K562 (cell line): ENCODE results near the gene CLDN2. TPM values are rescaled to one million over a fixed set of nuclear protein-coding genes. Genes with fewer than 3 reads are reported as not detected.

Experiments
- ATAC-seq: fragments of 200-7000 bp; cut with Tn5 transposase; 3 replicates; pipeline ENCODE4 v1.9.1; 2020; ENCODE audit warnings: moderate library complexity
- BruUV-seq: library from RNA; stranded (reverse); fragments of 400-500 nt; replicated peaks from 2 replicates; lab custom pipeline; 2021; lab: Mats Ljungman, UMichigan
- CTCF ChIA-PET: fragments of 300-600 bp; formaldehyde crosslinking; extraction: SDS; loops from one replicate; lab custom pipeline; 2021; ENCODE audit warnings: low intra/inter-chr PET ratio; lab: Yijun Ruan, JAX
- POLR2A ChIA-PET: fragments of 300-600, 350-650 bp; sonication (Branson Sonifier 250); formaldehyde crosslinking; extraction: SDS; loops from one replicate; lab custom pipeline; 2021; ENCODE audit warnings: antibody characterized with exemption, inconsistent platforms; lab: Yijun Ruan, JAX
- DNase-seq, 4 experiments: peaks; one replicate each; pipeline versions ENCODE4 v3.0.0 to v3.0.0-alpha.2; 2011 to 2018; ENCODE audit warnings: low spot score in 3 of 4, mixed read lengths in 3 of 4; ENCODE audit errors: extremely low read depth in 1 of 4
- FAIRE-seq: peaks from 2 replicates; lab custom pipeline; 2011; peaks lifted over from hg19 to GRCh38; lab: Jason Lieb, UNC
- H2AFZ ChIP-seq: 2 replicates; pipeline ENCODE4 v1.6.0; 2011; ENCODE audit warnings: low read depth, low read length, control low read depth, inconsistent platforms
- H3K27ac ChIP-seq: fragments of 200-600 bp; 3 replicates; pipeline ENCODE4 v1.8.0; 2011; ENCODE audit warnings: low read depth, mild to moderate bottlenecking, control low read depth, inconsistent platforms, low read length, moderate library complexity, mixed read lengths; ENCODE audit errors: extremely low read depth
- H3K27me3 ChIP-seq, 2 experiments: fragments of 300-600 bp in 1 of 2; 2 replicates in 1 of 2; 3 replicates in 1 of 2; pipeline versions ENCODE4 v1.6.0 to v1.8.0; 2011; ENCODE audit warnings: inconsistent platforms in 2 of 2, low read length in 2 of 2, mild to moderate bottlenecking in 1 of 2, mixed read lengths in 1 of 2, moderate library complexity in 1 of 2; ENCODE audit not compliant: control insufficient read depth in 2 of 2, insufficient read depth in 2 of 2
- H3K36me3 ChIP-seq: fragments of 300-600 bp; 3 replicates; pipeline ENCODE4 v1.8.0; 2011; ENCODE audit warnings: mild to moderate bottlenecking, low read length, inconsistent platforms; ENCODE audit not compliant: control insufficient read depth, insufficient read depth
- H3K4me1 ChIP-seq, 2 experiments: fragments of 200-600 bp in 1 of 2; replicated peaks in 1 of 2; 2 replicates in 1 of 2; 3 replicates in 1 of 2; pipeline versions ENCODE4 v1.5.1 to v1.8.0; 2011; ENCODE audit warnings: inconsistent platforms in 2 of 2, low read length in 2 of 2, mild to moderate bottlenecking in 1 of 2, mixed read lengths in 1 of 2, moderate library complexity in 1 of 2; ENCODE audit not compliant: control insufficient read depth in 2 of 2, insufficient read depth in 2 of 2
- H3K4me2 ChIP-seq: 2 replicates; pipeline ENCODE4 v1.6.1; 2011; ENCODE audit warnings: low read length, control low read depth, inconsistent platforms, mixed read lengths; ENCODE audit not compliant: insufficient read depth
- H3K4me3 ChIP-seq: fragments of 200-600 bp; sonication (generic), shearing (Covaris generic); 2 replicates; pipeline ENCODE4 v1.5.1; 2016; ENCODE audit warnings: control low read depth, inconsistent platforms
- H3K79me2 ChIP-seq: fragments of 200-600 bp; 3 replicates; pipeline ENCODE4 v1.8.0; 2011; ENCODE audit warnings: low read length, inconsistent platforms; ENCODE audit not compliant: control insufficient read depth, insufficient read depth
- H3K9ac ChIP-seq, 2 experiments: 2 replicates each; pipeline versions ENCODE4 v1.6.0 to v1.6.1; 2011; ENCODE audit warnings: low read depth in 2 of 2, low read length in 2 of 2, control low read depth in 1 of 2, inconsistent platforms in 1 of 2, mild to moderate bottlenecking in 1 of 2, mixed read lengths in 1 of 2; ENCODE audit not compliant: insufficient read depth in 1 of 2
- H3K9me1 ChIP-seq: one replicate; pipeline ENCODE4 v1.6.0; 2011; ENCODE audit warnings: inconsistent platforms, mild to moderate bottlenecking, low read length, moderate library complexity; ENCODE audit not compliant: control insufficient read depth, insufficient read depth
- H3K9me3 ChIP-seq: replicated peaks from 2 replicates; pipeline ENCODE4 v1.5.1; 2011; ENCODE audit warnings: low read depth, low read length, inconsistent platforms; ENCODE audit not compliant: control insufficient read depth, insufficient read depth
- H4K20me1 ChIP-seq: replicated peaks from 2 replicates; pipeline ENCODE4 v1.6.1; 2011; ENCODE audit warnings: low read length, inconsistent platforms, mixed read lengths; ENCODE audit not compliant: control insufficient read depth, insufficient read depth
- HLTF ChIP-seq: fragments of 450-650 bp; IDR thresholded peaks from 2 replicates; pipeline ENCODE4 v1.6.1; 2016
- MAFG ChIP-seq: fragments of 450-650 bp; conservative IDR thresholded peaks from 2 replicates; pipeline ENCODE4 v1.6.1; 2016; ENCODE audit warnings: missing genetic modification characterization, missing compliant biosample characterization
- NCOR1 ChIP-seq: fragments of 450-650 bp; IDR thresholded peaks from 2 replicates; pipeline ENCODE4 v1.6.1; 2016; ENCODE audit warnings: mild to moderate bottlenecking, moderate library complexity
- SMARCC2 ChIP-seq: fragments of 450-650 bp; IDR thresholded peaks from 2 replicates; pipeline ENCODE4 v1.6.1; 2017; ENCODE audit warnings: antibody characterized with exemption, moderate library complexity, mild to moderate bottlenecking, low read depth
- SRSF3 ChIP-seq: fragments of 200-400 bp; formaldehyde crosslinking; IDR thresholded peaks from 2 replicates; pipeline ENCODE4 v1.6.1; 2016; ENCODE audit warnings: mild to moderate bottlenecking, low read length, moderate library complexity; ENCODE audit not compliant: insufficient read depth
- ZNF41 ChIP-seq: fragments of 250-450 bp; sonication (Bioruptor Pico); conservative IDR thresholded peaks from 2 replicates; pipeline ENCODE4 v1.4.0; 2020; ENCODE audit warnings: mild to moderate bottlenecking
- ZNF445 ChIP-seq: fragments of 250-450 bp; sonication (Bioruptor Pico); IDR thresholded peaks from 2 replicates; pipeline ENCODE4 v1.4.0; 2020; ENCODE audit warnings: low read depth, mild to moderate bottlenecking, moderate library complexity
- WGBS: fragments of 100-300 bp; shearing (Covaris generic); methylation state at CpG from one replicate; pipeline ENCODE4 v1.1.6; 2016; ENCODE audit warnings: low coverage, mixed read lengths; ENCODE audit not compliant: insufficient coverage; ENCODE audit errors: missing lambda C conversion rate; 5-methylcytosine and 5-hydroxymethylcytosine counted together
- in situ Hi-C: fragments of 300-500 bp; cut with MboI; formaldehyde crosslinking; loops from 4 replicates; pipeline ENCODE4 v1.15.0; 2018; ENCODE audit warnings: inconsistent platforms, mixed read lengths
- intact Hi-C: fragments of 100-400 bp; cut with micrococcal nuclease; formaldehyde crosslinking; loops from 2 replicates; pipeline ENCODE4 v1.14.2; 2022
- polyA plus RNA-seq, 8 experiments: library from polyadenylated mRNA; depleted of rRNA in 4 of 8; stranded (reverse) in 5 of 8; unstranded in 3 of 8; fragments of >200 nt; fragmentation: Nextera tagmentation in 2 of 8; fragmentation: Illumina TruSeq in 1 of 8; extraction: Ambion mirVana in 2 of 8; extraction: Trizol in 1 of 8; gene quantifications; 2 replicates each; pipeline versions ENCODE4 v1.2.1 to v1.2.3, GENCODE V29; 2011 to 2014; ENCODE audit warnings: inconsistent platforms in 1 of 8, missing spikeins in 1 of 8
- total RNA-seq, 7 experiments: library from RNA; depleted of rRNA in 6 of 7; stranded (reverse); fragments of >200 nt in 6 of 7; fragmentation: Illumina TruSeq in 2 of 7; extraction: Trizol in 2 of 7; gene quantifications; 2 replicates each; pipeline versions ENCODE4 v1.2.1 to v1.2.3, GENCODE V29; 2011 to 2021; ENCODE audit warnings: low replicate concordance in 1 of 7
- TF ChIP-seq, protein P1 (sequence below): sonication (generic); formaldehyde crosslinking; IDR thresholded peaks from 2 replicates; pipeline ENCODE4 v1.8.0; 2022; ENCODE audit warnings: mild to moderate bottlenecking, low read depth, missing genetic modification reagents
- TF ChIP-seq, protein P2 (sequence below): sonication (generic); formaldehyde crosslinking; IDR thresholded peaks from 2 replicates; pipeline ENCODE4 v1.8.0; 2022; ENCODE audit warnings: mild to moderate bottlenecking, missing genetic modification reagents
- TF ChIP-seq, protein P3 (sequence below): fragments of 250-450 bp; sonication (Bioruptor Pico); IDR thresholded peaks from 2 replicates; pipeline ENCODE4 v1.9.0; 2021; ENCODE audit warnings: mild to moderate bottlenecking, inconsistent platforms
- TF ChIP-seq, protein P4 (sequence below): IDR thresholded peaks from 2 replicates; pipeline ENCODE4 v1.6.1; 2011; ENCODE audit warnings: borderline replicate concordance, low read depth, mild to moderate bottlenecking, moderate library complexity, low read length; ENCODE audit not compliant: insufficient read depth, poor library complexity, severe bottlenecking

CLDN2 gene
- total and polyA plus RNA-seq, 9 of the 15 experiments (the other 6 are each of a cell fraction or from before 2014, with no cell fraction given) = not detected

DNA sequence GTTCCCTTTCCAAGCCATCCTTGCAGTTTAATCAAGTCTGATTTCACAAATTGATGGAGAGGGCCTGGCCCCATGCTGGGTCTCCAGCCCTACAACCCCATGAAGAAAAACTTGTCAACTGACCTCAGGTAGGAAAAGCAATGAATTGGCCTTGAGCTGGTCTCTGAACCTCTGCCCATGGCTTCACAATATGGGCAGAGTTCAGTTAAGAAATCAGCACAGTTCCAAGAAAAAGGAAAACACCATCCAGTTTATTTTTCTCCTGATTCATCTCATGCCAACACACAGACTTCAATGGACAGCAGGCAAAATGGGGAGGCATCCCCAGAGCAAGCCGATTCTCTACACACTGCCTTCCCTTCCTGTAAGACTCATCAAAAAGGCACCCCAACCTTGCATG lies 20.4 kb upstream of the CLDN2 start (continued):
- TF ChIP-seq, protein P1, sequence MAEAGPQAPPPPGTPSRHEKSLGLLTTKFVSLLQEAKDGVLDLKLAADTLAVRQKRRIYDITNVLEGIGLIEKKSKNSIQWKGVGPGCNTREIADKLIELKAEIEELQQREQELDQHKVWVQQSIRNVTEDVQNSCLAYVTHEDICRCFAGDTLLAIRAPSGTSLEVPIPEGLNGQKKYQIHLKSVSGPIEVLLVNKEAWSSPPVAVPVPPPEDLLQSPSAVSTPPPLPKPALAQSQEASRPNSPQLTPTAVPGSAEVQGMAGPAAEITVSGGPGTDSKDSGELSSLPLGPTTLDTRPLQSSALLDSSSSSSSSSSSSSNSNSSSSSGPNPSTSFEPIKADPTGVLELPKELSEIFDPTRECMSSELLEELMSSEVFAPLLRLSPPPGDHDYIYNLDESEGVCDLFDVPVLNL (CRISPR knock-in tag) = no peak
- TF ChIP-seq, all 486 proteins: peak for 0

DNA sequence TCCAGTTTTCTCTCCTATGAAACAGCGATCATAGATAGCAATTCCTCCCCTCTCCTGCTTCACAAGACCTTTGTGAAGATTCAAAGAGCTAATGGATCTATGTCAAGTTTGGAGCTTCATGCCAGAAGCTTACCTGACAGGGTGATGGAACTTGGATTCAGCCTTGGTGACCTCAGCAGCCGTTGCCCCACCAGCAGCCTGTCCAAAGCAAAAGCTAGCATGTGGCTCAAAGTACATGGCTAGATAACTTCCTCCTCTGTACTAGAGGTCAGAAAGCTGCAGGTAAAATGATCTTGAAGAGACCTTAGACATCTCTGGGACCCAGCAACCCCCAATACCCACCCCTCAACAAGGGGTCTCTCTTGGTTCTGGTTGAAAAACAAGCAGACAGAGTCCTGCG lies 18.9 kb upstream of the CLDN2 start:
- 8% methylated on average over 3 of the region's 3 CpGs for WGBS
- in situ Hi-C loops = no loop called here
- TF ChIP-seq NCOR1 = no peak
- TF ChIP-seq ZNF445 (CRISPR knock-in tag) = no peak
- no peak for TF ChIP-seq SRSF3
- no peak for TF ChIP-seq SMARCC2
- TF ChIP-seq MAFG (tag) = no peak
- TF ChIP-seq, protein P2, sequence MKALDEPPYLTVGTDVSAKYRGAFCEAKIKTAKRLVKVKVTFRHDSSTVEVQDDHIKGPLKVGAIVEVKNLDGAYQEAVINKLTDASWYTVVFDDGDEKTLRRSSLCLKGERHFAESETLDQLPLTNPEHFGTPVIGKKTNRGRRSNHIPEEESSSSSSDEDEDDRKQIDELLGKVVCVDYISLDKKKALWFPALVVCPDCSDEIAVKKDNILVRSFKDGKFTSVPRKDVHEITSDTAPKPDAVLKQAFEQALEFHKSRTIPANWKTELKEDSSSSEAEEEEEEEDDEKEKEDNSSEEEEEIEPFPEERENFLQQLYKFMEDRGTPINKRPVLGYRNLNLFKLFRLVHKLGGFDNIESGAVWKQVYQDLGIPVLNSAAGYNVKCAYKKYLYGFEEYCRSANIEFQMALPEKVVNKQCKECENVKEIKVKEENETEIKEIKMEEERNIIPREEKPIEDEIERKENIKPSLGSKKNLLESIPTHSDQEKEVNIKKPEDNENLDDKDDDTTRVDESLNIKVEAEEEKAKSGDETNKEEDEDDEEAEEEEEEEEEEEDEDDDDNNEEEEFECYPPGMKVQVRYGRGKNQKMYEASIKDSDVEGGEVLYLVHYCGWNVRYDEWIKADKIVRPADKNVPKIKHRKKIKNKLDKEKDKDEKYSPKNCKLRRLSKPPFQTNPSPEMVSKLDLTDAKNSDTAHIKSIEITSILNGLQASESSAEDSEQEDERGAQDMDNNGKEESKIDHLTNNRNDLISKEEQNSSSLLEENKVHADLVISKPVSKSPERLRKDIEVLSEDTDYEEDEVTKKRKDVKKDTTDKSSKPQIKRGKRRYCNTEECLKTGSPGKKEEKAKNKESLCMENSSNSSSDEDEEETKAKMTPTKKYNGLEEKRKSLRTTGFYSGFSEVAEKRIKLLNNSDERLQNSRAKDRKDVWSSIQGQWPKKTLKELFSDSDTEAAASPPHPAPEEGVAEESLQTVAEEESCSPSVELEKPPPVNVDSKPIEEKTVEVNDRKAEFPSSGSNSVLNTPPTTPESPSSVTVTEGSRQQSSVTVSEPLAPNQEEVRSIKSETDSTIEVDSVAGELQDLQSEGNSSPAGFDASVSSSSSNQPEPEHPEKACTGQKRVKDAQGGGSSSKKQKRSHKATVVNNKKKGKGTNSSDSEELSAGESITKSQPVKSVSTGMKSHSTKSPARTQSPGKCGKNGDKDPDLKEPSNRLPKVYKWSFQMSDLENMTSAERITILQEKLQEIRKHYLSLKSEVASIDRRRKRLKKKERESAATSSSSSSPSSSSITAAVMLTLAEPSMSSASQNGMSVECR (CRISPR knock-in tag) = no peak
- no peak for TF ChIP-seq HLTF
- no peak for TF ChIP-seq ZNF41 (CRISPR knock-in tag)
- TF ChIP-seq, protein P3, sequence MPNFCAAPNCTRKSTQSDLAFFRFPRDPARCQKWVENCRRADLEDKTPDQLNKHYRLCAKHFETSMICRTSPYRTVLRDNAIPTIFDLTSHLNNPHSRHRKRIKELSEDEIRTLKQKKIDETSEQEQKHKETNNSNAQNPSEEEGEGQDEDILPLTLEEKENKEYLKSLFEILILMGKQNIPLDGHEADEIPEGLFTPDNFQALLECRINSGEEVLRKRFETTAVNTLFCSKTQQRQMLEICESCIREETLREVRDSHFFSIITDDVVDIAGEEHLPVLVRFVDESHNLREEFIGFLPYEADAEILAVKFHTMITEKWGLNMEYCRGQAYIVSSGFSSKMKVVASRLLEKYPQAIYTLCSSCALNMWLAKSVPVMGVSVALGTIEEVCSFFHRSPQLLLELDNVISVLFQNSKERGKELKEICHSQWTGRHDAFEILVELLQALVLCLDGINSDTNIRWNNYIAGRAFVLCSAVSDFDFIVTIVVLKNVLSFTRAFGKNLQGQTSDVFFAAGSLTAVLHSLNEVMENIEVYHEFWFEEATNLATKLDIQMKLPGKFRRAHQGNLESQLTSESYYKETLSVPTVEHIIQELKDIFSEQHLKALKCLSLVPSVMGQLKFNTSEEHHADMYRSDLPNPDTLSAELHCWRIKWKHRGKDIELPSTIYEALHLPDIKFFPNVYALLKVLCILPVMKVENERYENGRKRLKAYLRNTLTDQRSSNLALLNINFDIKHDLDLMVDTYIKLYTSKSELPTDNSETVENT = no peak
- TF ChIP-seq, protein P4, sequence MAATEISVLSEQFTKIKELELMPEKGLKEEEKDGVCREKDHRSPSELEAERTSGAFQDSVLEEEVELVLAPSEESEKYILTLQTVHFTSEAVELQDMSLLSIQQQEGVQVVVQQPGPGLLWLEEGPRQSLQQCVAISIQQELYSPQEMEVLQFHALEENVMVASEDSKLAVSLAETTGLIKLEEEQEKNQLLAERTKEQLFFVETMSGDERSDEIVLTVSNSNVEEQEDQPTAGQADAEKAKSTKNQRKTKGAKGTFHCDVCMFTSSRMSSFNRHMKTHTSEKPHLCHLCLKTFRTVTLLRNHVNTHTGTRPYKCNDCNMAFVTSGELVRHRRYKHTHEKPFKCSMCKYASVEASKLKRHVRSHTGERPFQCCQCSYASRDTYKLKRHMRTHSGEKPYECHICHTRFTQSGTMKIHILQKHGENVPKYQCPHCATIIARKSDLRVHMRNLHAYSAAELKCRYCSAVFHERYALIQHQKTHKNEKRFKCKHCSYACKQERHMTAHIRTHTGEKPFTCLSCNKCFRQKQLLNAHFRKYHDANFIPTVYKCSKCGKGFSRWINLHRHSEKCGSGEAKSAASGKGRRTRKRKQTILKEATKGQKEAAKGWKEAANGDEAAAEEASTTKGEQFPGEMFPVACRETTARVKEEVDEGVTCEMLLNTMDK = no peak

More for the DNA sequence above, 18.9 kb upstream of the CLDN2 start:
- Histone ChIP-seq H3K4me3 (no peak overlapping the region), H3K4me1 (no peaks in the 10 kb centered on the region), H3K9ac (no peak overlapping the region), H3K27me3 (no peaks in the 10 kb centered on the region; a peak in 1 of 5 replicates), H2AFZ (no peak overlapping the region), H4K20me1 (no peaks in the 10 kb centered on the region), H3K27ac (no peak overlapping the region), H3K4me2 (no peak overlapping the region), H3K9me1 (no peaks in the 10 kb centered on the region), H3K36me3 (no peaks in the 10 kb centered on the region), H3K79me2 (no peaks in the 10 kb centered on the region), H3K9me3 (no peaks in the 10 kb centered on the region)
- FAIRE-seq (no peak), ATAC-seq (no peak), DNase-seq (no peak)
- CTCF ChIA-PET = no interaction called here
- POLR2A ChIA-PET = no interaction called here
- intact Hi-C loops = no loop called here
- no TSS peak for BruUV-seq
